ENCODE data around the gene SESN1.

The SESN1 gene

DNA sequence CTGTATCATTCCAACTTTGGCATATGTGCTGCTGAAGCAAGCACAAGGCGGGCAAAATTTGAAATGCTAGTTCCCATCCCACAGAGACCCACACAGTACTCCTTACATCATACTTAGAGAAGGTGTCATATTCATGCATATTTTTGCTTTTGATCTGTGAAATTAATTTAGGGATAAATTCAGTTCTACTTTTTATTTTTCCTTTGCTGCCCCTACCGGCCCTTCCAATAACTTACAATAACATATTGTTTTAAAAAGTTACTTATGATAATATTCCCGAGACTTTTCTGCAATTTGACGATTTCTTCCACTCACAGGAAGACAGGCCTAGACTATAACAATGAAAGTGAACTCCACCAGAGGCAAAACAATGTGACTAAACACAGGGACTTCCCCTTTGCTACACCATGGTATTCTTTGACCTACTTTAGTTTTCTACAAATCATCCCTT lies 35.0 kb downstream of the SESN1 start:
- no peak overlapping the region for H3K4me3 ChIP-seq (ENCODE audit: low read length)
- DNase-seq (ENCODE audit: low read depth) = no peak
- TF ChIP-seq, protein P1, sequence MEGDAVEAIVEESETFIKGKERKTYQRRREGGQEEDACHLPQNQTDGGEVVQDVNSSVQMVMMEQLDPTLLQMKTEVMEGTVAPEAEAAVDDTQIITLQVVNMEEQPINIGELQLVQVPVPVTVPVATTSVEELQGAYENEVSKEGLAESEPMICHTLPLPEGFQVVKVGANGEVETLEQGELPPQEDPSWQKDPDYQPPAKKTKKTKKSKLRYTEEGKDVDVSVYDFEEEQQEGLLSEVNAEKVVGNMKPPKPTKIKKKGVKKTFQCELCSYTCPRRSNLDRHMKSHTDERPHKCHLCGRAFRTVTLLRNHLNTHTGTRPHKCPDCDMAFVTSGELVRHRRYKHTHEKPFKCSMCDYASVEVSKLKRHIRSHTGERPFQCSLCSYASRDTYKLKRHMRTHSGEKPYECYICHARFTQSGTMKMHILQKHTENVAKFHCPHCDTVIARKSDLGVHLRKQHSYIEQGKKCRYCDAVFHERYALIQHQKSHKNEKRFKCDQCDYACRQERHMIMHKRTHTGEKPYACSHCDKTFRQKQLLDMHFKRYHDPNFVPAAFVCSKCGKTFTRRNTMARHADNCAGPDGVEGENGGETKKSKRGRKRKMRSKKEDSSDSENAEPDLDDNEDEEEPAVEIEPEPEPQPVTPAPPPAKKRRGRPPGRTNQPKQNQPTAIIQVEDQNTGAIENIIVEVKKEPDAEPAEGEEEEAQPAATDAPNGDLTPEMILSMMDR (conservative IDR thresholded peaks at IDR 0.05; ENCODE audit: low read depth, low read length) = peak; percentile 7

DNA sequence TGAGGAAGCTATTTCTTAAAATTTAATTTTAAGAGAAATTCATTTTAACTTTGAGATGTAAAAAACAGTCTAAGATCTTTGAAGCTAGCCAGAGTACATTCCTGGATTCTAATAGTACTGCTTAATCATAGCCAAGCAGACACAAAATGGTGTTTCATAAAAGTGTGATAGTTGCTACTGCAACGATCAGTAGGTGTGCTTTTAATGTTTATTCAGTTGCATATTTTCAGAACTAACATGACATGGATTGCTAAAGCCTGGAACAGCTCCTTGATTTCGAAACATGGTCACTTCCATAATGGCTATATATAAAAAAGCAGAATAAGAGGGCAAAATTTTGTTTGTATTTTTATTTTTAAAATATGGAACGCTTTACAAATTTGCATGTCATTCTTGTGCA lies 35.5 kb downstream of the SESN1 start:
- DNase-seq (ENCODE audit: low read depth) = no peak
- H3K4me3 ChIP-seq (ENCODE audit: low read length) = no peak overlapping the region
- TF ChIP-seq, protein P1 (conservative IDR thresholded peaks at IDR 0.05; ENCODE audit: low read depth, low read length) = no peak

DNA sequence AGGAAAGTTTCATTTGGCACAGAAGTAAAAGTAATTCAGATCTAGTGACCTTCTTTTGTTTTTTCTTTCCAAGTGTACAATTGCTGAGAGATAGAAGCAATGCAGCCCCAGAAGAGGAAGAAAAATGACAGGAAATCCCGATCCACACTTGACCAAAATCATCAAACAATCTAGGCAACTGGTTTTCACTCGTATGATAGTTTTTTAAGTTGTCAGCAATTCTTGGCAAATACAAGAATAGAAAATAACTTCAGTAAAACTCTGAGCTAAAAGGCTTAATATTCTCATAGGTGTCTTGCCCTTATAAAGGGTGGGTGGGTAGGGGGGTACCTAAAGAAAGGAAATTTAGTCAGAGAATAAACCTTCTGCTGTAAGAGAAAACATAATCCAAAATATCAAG lies 36.0 kb downstream of the SESN1 start:
- TF ChIP-seq, protein P1 (conservative IDR thresholded peaks at IDR 0.05; ENCODE audit: low read depth, low read length) = no peak
- H3K4me3 ChIP-seq (ENCODE audit: low read length) = no peak overlapping the region
- no peak for DNase-seq (ENCODE audit: low read depth)

DNA sequence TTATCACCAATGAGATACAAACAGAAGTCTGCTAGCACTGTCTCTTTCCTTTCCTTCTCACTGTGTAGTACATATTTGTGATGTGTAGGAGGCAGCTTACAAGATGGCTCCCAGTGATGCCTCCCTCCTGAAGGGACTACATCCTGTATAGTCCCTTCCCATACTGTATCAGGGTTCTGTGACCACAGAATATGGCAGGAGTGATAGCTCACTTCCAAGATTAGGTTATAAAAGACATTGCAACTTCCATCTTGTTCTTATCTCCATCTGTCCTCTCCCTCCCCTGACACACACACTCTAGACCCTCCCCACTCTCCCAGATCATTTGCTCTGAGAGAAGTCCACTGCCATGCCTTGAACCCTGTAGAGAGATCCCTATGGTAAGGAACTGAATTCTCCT lies 38.0 kb downstream of the SESN1 start:
- no peak overlapping the region for H3K4me3 ChIP-seq (ENCODE audit: low read length)
- DNase-seq (ENCODE audit: low read depth) = no peak
- TF ChIP-seq, protein P1 (conservative IDR thresholded peaks at IDR 0.05; ENCODE audit: low read depth, low read length) = no peak

DNA sequence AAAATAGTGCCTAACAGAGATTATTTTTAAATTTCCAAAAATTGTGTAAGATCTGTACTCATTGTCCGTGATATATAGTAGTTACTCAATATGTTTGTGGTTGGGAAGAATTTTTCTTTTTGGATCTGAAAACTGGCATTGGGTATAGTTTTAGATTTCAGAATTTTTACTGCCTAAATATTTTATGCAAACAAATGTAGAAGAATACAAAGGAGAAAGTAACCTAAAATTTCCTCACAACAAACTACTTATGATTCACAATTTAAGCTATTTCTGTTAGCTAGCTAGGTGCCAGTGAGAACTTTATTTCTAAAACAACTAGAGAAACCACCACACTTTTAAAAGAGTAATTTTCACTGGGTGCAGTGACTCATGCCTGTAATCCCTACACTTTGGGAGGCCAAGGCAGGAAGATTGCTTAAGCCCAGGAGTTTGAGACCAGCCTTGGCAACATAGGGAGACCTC lies 38.8 kb downstream of the SESN1 start:
- TF ChIP-seq, protein P1 (conservative IDR thresholded peaks at IDR 0.05; ENCODE audit: low read depth, low read length) = no peak
- no peak overlapping the region for H3K4me3 ChIP-seq (ENCODE audit: low read length)
- DNase-seq (ENCODE audit: low read depth) = no peak

DNA sequence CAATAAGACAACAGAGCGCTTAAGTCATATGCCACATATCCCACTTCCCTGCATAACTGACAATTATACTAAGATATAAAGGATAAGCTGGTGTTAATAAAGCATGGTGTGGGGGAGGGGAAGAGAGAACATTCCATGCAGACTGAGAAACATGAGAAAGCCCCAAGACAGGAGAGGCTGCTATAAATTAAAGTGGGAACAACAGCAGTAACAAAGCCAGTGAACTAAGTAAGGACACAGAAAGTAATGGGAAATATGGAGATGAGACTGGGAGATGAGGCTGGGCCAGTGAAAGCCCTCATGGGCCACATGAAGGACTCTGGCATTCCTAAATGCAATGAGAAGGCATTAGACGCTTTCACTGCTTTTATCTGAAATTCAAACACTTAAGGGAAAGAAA lies 41.3 kb downstream of the SESN1 start:
- TF ChIP-seq, protein P1 (conservative IDR thresholded peaks at IDR 0.05; ENCODE audit: low read depth, low read length) = no peak
- no peak overlapping the region for H3K4me3 ChIP-seq (ENCODE audit: low read length)
- DNase-seq (ENCODE audit: low read depth) = peak; percentile 47

DNA sequence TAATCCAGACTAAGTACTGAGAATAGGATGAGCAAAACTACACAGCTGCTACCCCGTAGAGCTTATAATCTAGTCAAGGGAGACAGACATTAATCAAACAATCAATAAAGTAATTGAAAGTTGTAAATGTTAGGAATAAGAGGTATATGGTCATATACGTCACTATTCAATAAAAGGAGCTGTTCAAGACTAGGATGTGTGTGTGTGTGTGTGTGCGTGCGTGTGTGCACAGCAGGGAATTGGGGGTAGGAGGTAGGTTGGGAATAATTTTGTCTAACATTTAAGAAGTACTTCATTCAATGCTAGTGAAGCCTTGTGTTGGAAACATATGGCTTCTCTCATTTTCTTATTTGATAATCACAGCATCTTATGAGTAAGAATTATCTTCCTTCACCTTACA lies 41.8 kb downstream of the SESN1 start:
- TF ChIP-seq, protein P1 (conservative IDR thresholded peaks at IDR 0.05; ENCODE audit: low read depth, low read length) = no peak
- DNase-seq (ENCODE audit: low read depth) = no peak
- no peak overlapping the region for H3K4me3 ChIP-seq (ENCODE audit: low read length)
